SK-N-SH (cell line): Measurements from ENCODE around the gene CDK10. TPM values are rescaled to one million over a fixed set of nuclear protein-coding genes. Genes with fewer than 3 reads are reported as not detected.

Source experiments
- CTCF ChIA-PET: fragments of 300-600, 350-600 bp; formaldehyde crosslinking; extraction: SDS; loops from one replicate; lab custom pipeline; 2021; lab: Yijun Ruan, JAX
- POLR2A ChIA-PET: fragments of 350-600 bp; sonication (Branson Sonifier 250); formaldehyde crosslinking; extraction: SDS; loops from one replicate; lab custom pipeline; 2020; ENCODE audit warnings: antibody characterized with exemption, inconsistent platforms; lab: Yijun Ruan, JAX
- DNase-seq: peaks from one replicate; pipeline ENCODE4 v3.0.0; 2012
- H2AFZ ChIP-seq: fragments of 200-600 bp; sonication (generic); 2 replicates; pipeline ENCODE4 v1.8.1; 2016; ENCODE audit warnings: antibody characterized with exemption, mild to moderate bottlenecking, low read depth
- H3F3A ChIP-seq: fragments of 200-600 bp; sonication (generic); replicated peaks from 2 replicates; pipeline ENCODE3; 2016; ENCODE audit warnings: antibody characterized with exemption, mild to moderate bottlenecking; ENCODE audit not compliant: insufficient read depth
- H3K27ac ChIP-seq, 2 experiments: fragments of 200-500 bp in 1 of 2; fragments of 200-600 bp in 1 of 2; sonication (Bioruptor generic) in 1 of 2; sonication (generic), shearing (Covaris generic) in 1 of 2; 2 replicates each; pipeline versions ENCODE4 v1.5.1 to v1.6.1; 2014 to 2016; ENCODE audit warnings: low read depth in 2 of 2, inconsistent platforms in 1 of 2, low read length in 1 of 2, mild to moderate bottlenecking in 1 of 2, mixed read lengths in 1 of 2
- H3K27me3 ChIP-seq: fragments of 200-600 bp; sonication (generic), shearing (Covaris generic); 2 replicates; pipeline ENCODE4 v1.6.1; 2016; ENCODE audit warnings: mixed run types; ENCODE audit not compliant: insufficient read depth
- H3K36me3 ChIP-seq, 2 experiments: fragments of 200-500 bp in 1 of 2; fragments of 200-600 bp in 1 of 2; sonication (Bioruptor generic) in 1 of 2; sonication (generic) in 1 of 2; replicated peaks in 1 of 2; 2 replicates each; pipeline versions ENCODE3 to v1.5.1; 2014 to 2016; ENCODE audit warnings: low read length in 1 of 2, mild to moderate bottlenecking in 1 of 2; ENCODE audit not compliant: insufficient read depth in 2 of 2, control insufficient read depth in 1 of 2
- H3K4me1 ChIP-seq, 2 experiments: fragments of 200-500 bp in 1 of 2; fragments of 200-600 bp in 1 of 2; sonication (Bioruptor generic) in 1 of 2; sonication (generic), shearing (Covaris generic) in 1 of 2; 2 replicates each; pipeline versions ENCODE4 v1.5.1 to v1.6.1; 2014 to 2016; ENCODE audit warnings: low read depth in 1 of 2, low read length in 1 of 2, mixed run types in 1 of 2; ENCODE audit not compliant: insufficient read depth in 2 of 2, control insufficient read depth in 1 of 2
- H3K4me2 ChIP-seq: fragments of 200-600 bp; sonication (generic), shearing (Covaris generic); 2 replicates; pipeline ENCODE4 v1.6.1; 2017; ENCODE audit warnings: mixed run types
- H3K4me3 ChIP-seq, 2 experiments: fragments of 200-500 bp in 1 of 2; fragments of 200-600 bp in 1 of 2; sonication (Bioruptor generic) in 1 of 2; sonication (generic), shearing (Covaris generic) in 1 of 2; 2 replicates each; pipeline versions ENCODE4 v1.5.1 to v1.8.1; 2014 to 2016; ENCODE audit warnings: low read depth in 2 of 2, inconsistent platforms in 1 of 2, low read length in 1 of 2, mild to moderate bottlenecking in 1 of 2, mixed read lengths in 1 of 2, moderate library complexity in 1 of 2
- H3K79me2 ChIP-seq: fragments of 200-600 bp; sonication (generic); 2 replicates; pipeline ENCODE4 v1.8.1; 2017; ENCODE audit warnings: mild to moderate bottlenecking; ENCODE audit not compliant: insufficient read depth
- H3K9ac ChIP-seq: fragments of 200-600 bp; sonication (generic); 2 replicates; pipeline ENCODE4 v1.6.1; 2017; ENCODE audit warnings: mixed run types
- H3K9me2 ChIP-seq: fragments of 200-600 bp; sonication (generic); 2 replicates; pipeline ENCODE4 v1.6.1; 2017; ENCODE audit warnings: mixed run types
- H3K9me3 ChIP-seq: fragments of 200-600 bp; sonication (generic); 2 replicates; pipeline ENCODE4 v1.6.1; 2017; ENCODE audit warnings: mixed run types, mild to moderate bottlenecking, moderate library complexity
- H4K20me1 ChIP-seq: fragments of 200-600 bp; sonication (generic); 2 replicates; pipeline ENCODE4 v1.6.1; 2017; ENCODE audit warnings: mild to moderate bottlenecking, mixed run types; ENCODE audit not compliant: insufficient read depth
- FOSL2 ChIP-seq: IDR thresholded peaks from 2 replicates; pipeline ENCODE4 v1.4.0; 2012; ENCODE audit warnings: low read depth, mild to moderate bottlenecking, moderate library complexity, borderline replicate concordance
- FOXM1 ChIP-seq: IDR thresholded peaks from 2 replicates; pipeline ENCODE4 v1.4.0; 2012; ENCODE audit warnings: low read depth, mild to moderate bottlenecking
- GABPA ChIP-seq: IDR thresholded peaks from 2 replicates; pipeline ENCODE4 v1.4.0; 2012; ENCODE audit warnings: low read depth, mild to moderate bottlenecking
- JUND ChIP-seq: IDR thresholded peaks from 2 replicates; pipeline ENCODE4 v1.4.0; 2012
- MEF2A ChIP-seq: IDR thresholded peaks from 2 replicates; pipeline ENCODE4 v1.4.0; 2012; ENCODE audit warnings: low read depth, borderline replicate concordance
- MXI1 ChIP-seq: IDR thresholded peaks from 2 replicates; pipeline ENCODE4 v1.6.1; 2012; ENCODE audit warnings: mild to moderate bottlenecking, low read depth, low read length, improper control_type of control experiment
- NFIC ChIP-seq: IDR thresholded peaks from 2 replicates; pipeline ENCODE4 v1.4.0; 2012; ENCODE audit warnings: borderline replicate concordance
- POLR2AphosphoS5 ChIP-seq: IDR thresholded peaks from 2 replicates; pipeline ENCODE4 v1.6.1; 2012; ENCODE audit warnings: low read depth, low read length
- RCOR1 ChIP-seq: fragments of 150-350 bp; IDR thresholded peaks from 2 replicates; pipeline ENCODE4 v1.6.1; 2017; ENCODE audit warnings: antibody characterized with exemption, low read length
- REST ChIP-seq: IDR thresholded peaks from 2 replicates; pipeline ENCODE4 v1.6.1; 2012; ENCODE audit warnings: mild to moderate bottlenecking, low read depth, low read length, moderate library complexity
- RXRA ChIP-seq: IDR thresholded peaks from 2 replicates; pipeline ENCODE4 v1.4.0; 2012; ENCODE audit warnings: low read depth, mild to moderate bottlenecking, borderline replicate concordance
- SIN3A ChIP-seq: IDR thresholded peaks from 2 replicates; pipeline ENCODE4 v1.6.1; 2012; ENCODE audit warnings: low read depth, mild to moderate bottlenecking, low read length, moderate library complexity, borderline replicate concordance
- SMC3 ChIP-seq: IDR thresholded peaks from 2 replicates; pipeline ENCODE4 v1.6.1; 2012; ENCODE audit warnings: low read depth, low read length, improper control_type of control experiment
- TCF12 ChIP-seq: IDR thresholded peaks from 2 replicates; pipeline ENCODE4 v1.4.0; 2012
- TEAD4 ChIP-seq: IDR thresholded peaks from 2 replicates; pipeline ENCODE4 v1.4.0; 2012; ENCODE audit warnings: mild to moderate bottlenecking, borderline replicate concordance; ENCODE audit not compliant: insufficient read depth
- USF2 ChIP-seq: fragments of 150-350 bp; IDR thresholded peaks from 2 replicates; pipeline ENCODE4 v1.6.1; 2017; ENCODE audit warnings: antibody characterized with exemption, low read length, low read depth, borderline replicate concordance
- YY1 ChIP-seq: IDR thresholded peaks from 2 replicates; pipeline ENCODE4 v1.4.0; 2012; ENCODE audit warnings: low read depth, mild to moderate bottlenecking
- ZBTB33 ChIP-seq: IDR thresholded peaks from 2 replicates; pipeline ENCODE4 v1.4.0; 2012; ENCODE audit warnings: low read depth, borderline replicate concordance
- WGBS: methylation state at CpG from one replicate; pipeline ENCODE4 v1.1.6; 2017; ENCODE audit warnings: low lambda C conversion rate; 5-methylcytosine and 5-hydroxymethylcytosine counted together
- polyA plus RNA-seq, 3 experiments: library from polyadenylated mRNA; depleted of rRNA; stranded (reverse); fragments of >200 nt; gene quantifications; 2 replicates each; pipeline ENCODE4 v1.2.3, GENCODE V29; 2012

CDK10 gene
- polyA plus RNA-seq, 1 of the 3 experiments (the other 2 are of a cell fraction) = 84.7 TPM

GRCh38 chr16:89693289-89693731 is 6.8 kb downstream of the CDK10 start:
- H3K27me3 ChIP-seq = no peaks in the 10 kb centered on the region
- peaks cover 0 to 15% of the 10 kb centered on the region in 2 experiments; a peak in 1 of 4 replicates for H3K4me1 ChIP-seq
- H3K9ac ChIP-seq = no peak overlapping the region
- ChIA-PET CTCF (no interaction called here), POLR2A (no interaction called here)
- no peaks in the 10 kb centered on the region for H3K9me3 ChIP-seq
- H3K4me3 ChIP-seq = no peak overlapping the region
- H3K4me2 ChIP-seq = no peak overlapping the region
- H3K36me3 ChIP-seq = peaks cover 8 to 68% of the 10 kb centered on the region in 2 experiments
- H4K20me1 ChIP-seq = no peaks in the 10 kb centered on the region
- no peak overlapping the region for H2AFZ ChIP-seq
- peaks cover 1% of the 10 kb centered on the region for H3F3A ChIP-seq
- no peak overlapping the region for H3K27ac ChIP-seq
- H3K79me2 ChIP-seq = peaks cover 21% of the 10 kb centered on the region
- WGBS = 90% methylated on average over 7 of the region's 11 CpGs
- no peak for DNase-seq
- no peaks in the 10 kb centered on the region for H3K9me2 ChIP-seq
- TF ChIP-seq USF2 (no peak), SMC3 (no peak), FOSL2 (no peak), FOXM1 (no peak), JUND (no peak), MEF2A (no peak), ZBTB33 (no peak), NFIC (no peak), SIN3A (no peak), TEAD4 (no peak), REST (no peak), GABPA (no peak), RXRA (no peak), RCOR1 (no peak), TCF12 (no peak), MXI1 (no peak), POLR2AphosphoS5 (no peak), YY1 (no peak)
